ENCODE results near the gene CKM. TPM values are rescaled to one million over a fixed set of nuclear protein-coding genes. Genes with fewer than 3 reads are reported as not detected.
"Not testable (repeated sequence)": the region's sequence is repeated elsewhere in the genome, so short reads cannot be mapped to it uniquely, and the experiment has no call there.

CKM gene
- polyA plus RNA-seq, 1 experiment, result not detected

GRCh38 chr19:45340232-45340898 lies 17.7 kb upstream of the CKM start, which contains the start of gene KLC3:
TSS of gene KLC3 (plus strand) at chr19:45340750. CDS start at chr19:45345542, 4,792 bp downstream.
- POLR2A ChIA-PET, result no interaction called here
- TF ChIP-seq, protein P1, sequence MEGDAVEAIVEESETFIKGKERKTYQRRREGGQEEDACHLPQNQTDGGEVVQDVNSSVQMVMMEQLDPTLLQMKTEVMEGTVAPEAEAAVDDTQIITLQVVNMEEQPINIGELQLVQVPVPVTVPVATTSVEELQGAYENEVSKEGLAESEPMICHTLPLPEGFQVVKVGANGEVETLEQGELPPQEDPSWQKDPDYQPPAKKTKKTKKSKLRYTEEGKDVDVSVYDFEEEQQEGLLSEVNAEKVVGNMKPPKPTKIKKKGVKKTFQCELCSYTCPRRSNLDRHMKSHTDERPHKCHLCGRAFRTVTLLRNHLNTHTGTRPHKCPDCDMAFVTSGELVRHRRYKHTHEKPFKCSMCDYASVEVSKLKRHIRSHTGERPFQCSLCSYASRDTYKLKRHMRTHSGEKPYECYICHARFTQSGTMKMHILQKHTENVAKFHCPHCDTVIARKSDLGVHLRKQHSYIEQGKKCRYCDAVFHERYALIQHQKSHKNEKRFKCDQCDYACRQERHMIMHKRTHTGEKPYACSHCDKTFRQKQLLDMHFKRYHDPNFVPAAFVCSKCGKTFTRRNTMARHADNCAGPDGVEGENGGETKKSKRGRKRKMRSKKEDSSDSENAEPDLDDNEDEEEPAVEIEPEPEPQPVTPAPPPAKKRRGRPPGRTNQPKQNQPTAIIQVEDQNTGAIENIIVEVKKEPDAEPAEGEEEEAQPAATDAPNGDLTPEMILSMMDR (IDR thresholded peaks at IDR 0.05; ENCODE audit: insufficient read depth, low read depth, low read length), result no peak
- CTCF ChIA-PET, result interaction anchor here (2.0 to 2.2 kb wide), 2 partner anchors 197 to 437 kb away, joined by 4 to 6 read pairs; no protein-coding TSS in a partner anchor
- Histone ChIP-seq H3K4me3 (ENCODE audit: low read depth, low read length) (peak within 1 kb of the TSS; percentile 22), H3K27me3 (ENCODE audit: control insufficient read depth, insufficient read depth, low read length) (peaks cover 6% of the 10 kb centered on the region; the same call in 1 of the 2 replicates), H3K36me3 (ENCODE audit: control insufficient read depth, insufficient read depth, low read length) (no peaks in the 10 kb centered on the region)
- no peak for DNase-seq (ENCODE audit: low read depth)

DNA sequence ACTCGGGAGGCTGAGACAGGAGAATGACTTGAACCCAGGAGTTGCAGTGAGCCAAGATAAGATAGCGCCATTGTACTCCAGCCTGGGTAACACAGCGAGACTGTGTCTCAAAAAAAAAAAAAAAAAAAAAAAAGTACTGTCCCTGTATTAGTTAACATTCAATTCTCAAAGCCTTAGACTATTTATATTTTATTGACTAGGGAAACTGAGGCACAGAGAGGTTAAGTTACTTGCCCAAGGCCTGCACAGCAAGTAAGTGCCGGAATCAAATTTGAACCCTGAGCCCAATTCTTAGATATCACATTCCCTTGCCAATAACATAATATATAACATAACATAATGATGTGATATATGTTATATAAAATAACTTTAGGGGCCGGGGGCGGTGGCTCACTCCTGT lies 17.0 kb upstream of the CKM start:
- TF ChIP-seq, protein P1 (IDR thresholded peaks at IDR 0.05; ENCODE audit: insufficient read depth, low read depth, low read length), result no peak
- H3K36me3 ChIP-seq (ENCODE audit: control insufficient read depth, insufficient read depth, low read length), result no peaks in the 10 kb centered on the region
- CTCF ChIA-PET, result interaction anchor here (0.5 to 4.0 kb wide), 20 partner anchors 10 to 1562 kb away, joined by 3 to 31 read pairs (median 4); no protein-coding TSS in a partner anchor
- POLR2A ChIA-PET, result no interaction called here
- H3K4me3 ChIP-seq (ENCODE audit: low read depth, low read length), result no peak overlapping the region
- no peak for DNase-seq (ENCODE audit: low read depth)
- peaks cover 6% of the 10 kb centered on the region; the same call in 1 of the 2 replicates for H3K27me3 ChIP-seq (ENCODE audit: control insufficient read depth, insufficient read depth, low read length)

DNA sequence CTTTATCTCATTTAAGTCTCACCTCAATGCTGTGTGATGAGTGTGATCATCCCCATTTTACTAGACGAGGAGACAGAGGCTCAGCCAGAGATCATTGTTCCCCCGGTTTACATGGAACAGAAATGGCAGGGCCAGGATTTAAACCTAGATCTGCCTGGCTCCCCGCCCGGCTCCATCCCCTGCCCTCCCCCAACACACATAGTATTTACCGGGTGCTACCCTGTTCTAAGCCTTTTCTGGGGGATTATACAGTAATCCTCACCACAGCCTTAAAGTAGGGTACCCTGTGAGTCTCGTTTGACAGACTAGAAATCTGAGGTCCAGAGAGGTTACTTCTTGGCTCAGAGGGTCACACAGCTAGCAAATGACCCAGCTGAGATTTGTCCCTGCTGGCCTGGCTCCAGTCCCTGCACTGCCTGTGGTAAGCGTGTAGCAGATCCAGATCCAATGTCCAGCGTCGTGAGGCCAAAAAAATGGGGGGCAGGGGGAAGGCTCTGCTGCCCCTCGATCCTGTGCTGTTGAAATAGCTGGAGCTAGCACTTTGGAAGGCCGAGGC lies 14.1 kb upstream of the CKM start:
- POLR2A ChIA-PET, result no interaction called here
- TF ChIP-seq, protein P1 (IDR thresholded peaks at IDR 0.05; ENCODE audit: insufficient read depth, low read depth, low read length), result no peak
- Histone ChIP-seq H3K36me3 (ENCODE audit: control insufficient read depth, insufficient read depth, low read length) (no peaks in the 10 kb centered on the region), H3K27me3 (ENCODE audit: control insufficient read depth, insufficient read depth, low read length) (peaks cover 6% of the 10 kb centered on the region; the same call in 1 of the 2 replicates), H3K4me3 (ENCODE audit: low read depth, low read length) (no peak overlapping the region)
- CTCF ChIA-PET, result interaction anchor here (0.6 to 4.0 kb wide), 5 partner anchors 12 to 348 kb away, joined by 3 to 31 read pairs (median 3); no protein-coding TSS in a partner anchor
- DNase-seq (ENCODE audit: low read depth), result no peak

DNA sequence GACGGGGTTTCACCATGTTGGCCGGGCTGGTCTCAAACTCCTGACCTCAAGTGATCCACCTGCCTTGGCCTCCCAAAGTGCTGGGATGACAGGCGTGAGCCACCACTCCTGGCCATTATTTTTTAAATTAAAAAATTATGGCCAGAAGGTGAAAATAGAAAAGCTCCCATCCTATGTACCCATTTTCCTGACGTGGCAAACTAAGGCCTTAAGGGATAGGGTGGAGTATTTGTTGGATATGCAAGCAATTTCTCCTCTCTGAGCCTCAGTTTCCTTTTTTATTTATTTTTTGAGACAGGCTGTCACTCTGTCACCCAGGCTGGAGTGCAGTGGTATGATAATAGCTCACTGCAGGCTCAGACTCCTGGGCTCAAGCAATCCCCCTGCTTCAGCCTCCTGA lies 12.2 kb upstream of the CKM start:
- H3K4me3 ChIP-seq (ENCODE audit: low read depth, low read length); DNase-seq (ENCODE audit: low read depth); H3K27me3 ChIP-seq (ENCODE audit: control insufficient read depth, insufficient read depth, low read length); POLR2A ChIA-PET; H3K36me3 ChIP-seq (ENCODE audit: control insufficient read depth, insufficient read depth, low read length): not testable (repeated sequence)
- CTCF ChIA-PET, result interaction anchor here (0.6 to 1.1 kb wide), 2 partner anchors 71 to 76 kb away, joined by 4 read pairs; no protein-coding TSS in a partner anchor

DNA sequence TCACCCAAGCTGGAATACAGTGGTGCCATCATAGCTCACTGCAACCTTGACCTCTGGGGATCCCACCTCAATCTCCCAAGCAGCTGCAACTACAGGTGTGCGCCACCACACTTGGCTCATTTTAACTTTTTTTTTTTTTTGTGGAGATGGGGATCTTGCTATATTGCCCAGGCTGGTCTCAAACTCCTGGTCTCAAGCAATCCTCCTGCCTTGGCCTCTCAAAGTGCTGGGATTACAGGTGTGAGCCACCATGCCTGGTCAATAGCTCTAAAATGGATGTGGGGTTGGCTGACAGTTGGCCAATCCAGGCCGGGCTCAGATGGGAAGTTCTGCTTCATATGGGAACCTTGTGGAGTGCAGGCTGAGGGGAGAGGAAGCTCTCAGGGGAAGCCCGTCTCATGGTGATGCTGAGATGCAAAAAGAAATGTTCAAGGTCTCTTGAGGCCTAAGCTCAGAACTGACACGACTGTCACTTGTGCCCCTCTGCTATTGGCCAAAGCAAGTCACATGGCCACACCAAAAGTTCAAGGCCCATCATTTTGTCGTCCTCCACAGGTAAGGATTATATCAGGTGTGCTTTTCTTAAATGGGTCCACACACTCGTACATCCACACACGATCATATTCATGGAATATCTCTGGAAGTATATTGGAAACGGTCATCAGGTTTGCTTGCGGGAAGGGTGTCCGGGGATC lies 11.1 kb upstream of the CKM start:
- ChIA-PET POLR2A (interaction anchor here (0.6 kb wide), 1 partner anchor 85 kb away, joined by 6 read pairs; no protein-coding TSS in a partner anchor), CTCF (interaction anchor here (0.6 to 1.4 kb wide), 2 partner anchors 8 to 235 kb away, joined by 3 to 4 read pairs; no protein-coding TSS in a partner anchor)
- Histone ChIP-seq H3K27me3 (ENCODE audit: control insufficient read depth, insufficient read depth, low read length) (no peaks in the 10 kb centered on the region), H3K36me3 (ENCODE audit: control insufficient read depth, insufficient read depth, low read length) (no peaks in the 10 kb centered on the region), H3K4me3 (ENCODE audit: low read depth, low read length) (no peak overlapping the region)
- TF ChIP-seq, protein P1 (IDR thresholded peaks at IDR 0.05; ENCODE audit: insufficient read depth, low read depth, low read length), result no peak
- DNase-seq (ENCODE audit: low read depth), result no peak

Measured in BJ (cell line).